COR-L47 (cell line): ENCODE measurements around the gene KAZALD1.
A peak's percentile ranks its signal among the peaks of the same experiment; 100 is the strongest.

Experiments
- DNase-seq: peaks from one replicate; lab custom pipeline; 2025; lab: John Stamatoyannopoulos, UW

The KAZALD1 gene

GRCh38 chr10:101047961-101048892 is 13.6 kb upstream of the KAZALD1 start:
- peak; percentile 57 for DNase-seq

DNA sequence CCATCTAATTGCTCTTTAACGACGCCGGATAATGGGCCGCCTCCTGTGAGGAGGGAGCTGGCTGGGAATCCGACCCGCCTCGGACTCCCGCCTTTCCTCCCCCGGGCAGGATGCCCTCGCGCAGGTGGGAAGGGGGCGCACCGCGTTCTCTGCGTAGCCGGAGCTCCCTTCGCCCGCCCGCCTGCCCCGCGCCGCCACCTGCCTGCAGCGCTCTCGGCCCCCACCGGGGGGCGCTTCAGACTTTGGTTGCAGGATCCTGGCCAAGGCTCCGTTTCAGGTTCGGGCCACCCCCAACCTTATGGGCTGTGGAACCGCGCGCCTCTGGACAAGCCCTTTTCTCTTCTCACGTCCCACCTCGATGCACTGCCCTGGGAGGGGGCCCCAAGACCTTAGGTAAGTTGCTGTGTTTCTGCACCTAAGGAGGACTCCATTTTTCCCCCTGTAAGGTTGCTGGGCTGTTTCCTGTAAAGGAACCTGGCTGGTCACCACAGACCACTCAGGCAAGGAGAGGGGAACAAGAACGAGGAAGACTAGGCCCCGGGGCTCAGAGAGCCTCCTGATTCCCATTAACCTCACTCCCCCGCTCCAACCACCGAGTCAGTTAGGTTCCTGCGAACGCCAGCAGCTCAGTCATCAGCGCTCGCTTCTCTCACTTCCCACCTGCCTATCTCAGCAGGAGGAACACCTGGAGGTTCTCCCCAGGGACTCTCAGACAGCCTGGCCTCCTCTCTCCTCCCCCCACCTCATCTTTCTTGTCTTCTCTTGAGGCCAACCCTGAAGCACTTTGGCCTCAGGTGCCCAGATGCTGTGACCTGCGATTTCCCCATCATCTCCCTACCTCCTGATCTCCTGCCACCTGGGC is 11.3 kb upstream of the KAZALD1 start:
- peak; percentile 78 for DNase-seq

- no peak for DNase-seq
These were observed 9.5 kb upstream of the KAZALD1 start for GRCh38 chr10:101052285-101052684.

DNA sequence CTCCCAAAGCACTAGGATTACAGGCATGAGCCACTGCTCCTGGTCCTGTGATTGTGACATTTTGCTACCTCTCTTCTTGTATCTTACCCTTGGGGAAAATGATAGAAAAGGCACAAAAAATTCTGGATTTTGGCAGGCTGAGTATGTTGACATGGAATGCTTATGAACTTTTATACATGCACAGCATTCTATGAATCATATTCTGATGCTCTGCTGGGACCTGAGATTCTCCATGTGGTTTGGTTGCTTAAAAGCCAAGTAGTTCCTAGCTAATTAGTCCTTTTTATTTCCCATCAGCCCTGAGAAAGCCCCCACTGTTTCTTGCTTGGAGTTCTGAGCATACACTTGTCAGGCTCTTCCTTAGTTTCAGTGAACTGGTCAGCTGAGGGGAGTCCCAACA is 8.3 kb upstream of the KAZALD1 start:
- DNase-seq = no peak

DNA sequence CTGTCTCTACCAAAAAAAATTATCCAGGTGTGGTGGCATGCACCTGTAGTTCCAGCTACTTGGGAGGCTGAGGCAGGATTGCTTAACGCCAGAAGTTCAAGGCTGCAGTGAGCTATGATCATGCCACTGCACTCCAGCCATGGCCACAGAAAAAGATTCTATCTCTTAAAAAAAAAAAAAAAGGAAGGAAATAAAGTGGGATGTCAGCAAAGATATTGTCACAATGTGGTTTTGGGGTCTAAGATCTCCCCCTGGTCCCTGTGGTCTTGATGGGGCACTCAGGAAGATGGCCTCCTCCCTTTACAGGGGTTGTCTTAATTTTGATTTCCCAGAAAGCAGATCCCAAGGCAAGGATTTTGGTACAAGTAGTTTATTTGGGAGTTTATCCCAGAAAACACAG is 7.4 kb upstream of the KAZALD1 start:
- no peak for DNase-seq

GRCh38 chr10:101054876-101055275 is 6.9 kb upstream of the KAZALD1 start:
- no peak for DNase-seq

- DNase-seq = no peak
These were observed 6.4 kb upstream of the KAZALD1 start for GRCh38 chr10:101055411-101055810.

DNA sequence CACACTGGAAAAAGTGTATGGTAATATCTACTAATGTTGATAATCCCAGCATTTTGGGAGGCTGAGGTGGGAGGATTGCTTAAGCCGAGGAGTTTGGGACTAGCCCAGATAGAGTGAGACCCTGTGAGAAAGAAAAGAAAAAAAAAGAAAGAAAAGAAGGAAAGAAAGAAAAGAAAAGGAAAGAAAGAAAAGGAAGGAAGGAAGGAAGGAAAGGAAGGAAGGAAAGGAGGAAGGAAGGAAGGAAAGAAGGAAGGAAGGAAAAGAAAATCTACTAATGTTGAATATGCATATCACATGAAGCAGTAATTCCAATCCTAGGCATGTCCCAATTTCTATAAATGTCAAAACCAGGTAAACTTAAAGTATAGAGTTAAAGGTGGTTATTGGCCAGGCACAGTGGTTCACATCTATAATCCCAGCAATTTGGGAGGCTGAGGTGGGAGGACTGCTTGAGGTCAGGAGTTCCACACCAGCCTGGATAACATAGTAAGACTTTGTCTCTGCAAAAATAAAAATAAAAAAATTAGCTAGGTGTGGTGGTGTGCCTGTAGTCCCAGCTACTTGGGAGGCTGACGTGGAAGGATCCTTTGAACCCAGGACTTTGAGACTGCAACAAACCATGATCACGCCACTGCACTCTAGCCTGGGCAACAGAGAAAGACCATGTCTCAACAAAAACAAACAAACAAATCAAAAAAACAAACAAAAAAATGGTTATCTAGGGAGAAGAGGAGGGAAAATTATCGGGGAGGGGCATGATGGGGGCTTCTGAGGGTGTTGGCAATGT is 5.2 kb upstream of the KAZALD1 start:
- no peak for DNase-seq

- DNase-seq = peak; percentile 83
These were observed 1.5 kb upstream of the KAZALD1 start for GRCh38 chr10:101060036-101060950.

DNA sequence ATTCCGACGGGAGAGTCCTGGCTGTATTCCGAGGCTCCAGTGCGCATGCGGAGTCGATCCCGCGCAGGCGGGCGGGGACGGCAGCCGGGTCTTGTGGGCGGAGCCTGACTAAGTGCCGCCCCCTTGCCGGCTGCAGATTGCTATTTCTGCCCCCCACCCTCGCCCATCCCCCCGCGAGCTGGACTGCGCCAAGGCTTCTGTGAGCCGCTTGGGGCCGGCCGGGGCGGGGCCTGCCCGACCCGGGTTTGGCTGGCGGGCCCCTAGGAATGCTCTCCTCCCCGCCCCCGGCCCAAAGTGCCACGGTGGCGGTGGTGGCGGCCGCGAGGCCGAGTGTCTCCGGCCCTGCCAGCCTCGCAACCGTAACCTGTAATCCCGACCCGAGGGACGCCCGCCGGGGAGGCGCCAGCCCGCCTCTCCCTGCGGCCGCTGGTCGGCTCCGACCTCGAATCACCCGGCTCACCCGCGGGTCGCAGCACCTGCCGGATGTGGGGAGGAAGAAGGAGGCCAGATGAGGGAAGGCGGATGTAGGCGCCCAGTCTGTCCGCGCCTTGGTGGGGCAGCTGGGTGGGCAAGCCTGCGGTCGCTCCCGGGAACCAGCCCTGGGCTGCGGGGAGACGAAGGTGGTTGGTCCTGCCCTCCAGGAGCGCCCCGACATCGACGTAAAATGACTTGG is 702 bp upstream of the KAZALD1 start:
- peak; percentile 75 for DNase-seq

DNA sequence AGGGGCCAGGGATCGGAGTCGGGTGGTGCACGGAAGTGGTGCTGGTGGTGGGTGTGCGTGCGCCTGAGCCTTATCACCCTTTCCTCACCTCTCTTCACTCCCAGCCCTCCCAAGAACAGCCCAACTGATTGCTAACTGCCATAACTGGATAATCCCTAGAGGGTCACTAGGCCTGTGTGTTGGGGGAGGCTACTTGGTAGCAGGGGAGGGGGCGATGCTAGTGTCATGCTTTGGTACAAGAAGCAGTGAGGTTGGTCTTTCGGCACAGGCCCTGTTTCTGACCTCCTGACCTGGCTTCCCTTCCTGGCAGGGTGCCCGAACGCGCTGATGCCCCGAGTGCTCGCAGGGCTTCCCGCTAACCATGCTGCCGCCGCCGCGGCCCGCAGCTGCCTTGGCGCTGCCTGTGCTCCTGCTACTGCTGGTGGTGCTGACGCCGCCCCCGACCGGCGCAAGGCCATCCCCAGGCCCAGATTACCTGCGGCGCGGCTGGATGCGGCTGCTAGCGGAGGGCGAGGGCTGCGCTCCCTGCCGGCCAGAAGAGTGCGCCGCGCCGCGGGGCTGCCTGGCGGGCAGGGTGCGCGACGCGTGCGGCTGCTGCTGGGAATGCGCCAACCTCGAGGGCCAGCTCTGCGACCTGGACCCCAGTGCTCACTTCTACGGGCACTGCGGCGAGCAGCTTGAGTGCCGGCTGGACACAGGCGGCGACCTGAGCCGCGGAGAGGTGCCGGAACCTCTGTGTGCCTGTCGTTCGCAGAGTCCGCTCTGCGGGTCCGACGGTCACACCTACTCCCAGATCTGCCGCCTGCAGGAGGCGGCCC is 652 bp downstream of the KAZALD1 start:
- peak; percentile 46 for DNase-seq

- no peak for DNase-seq
These were observed 1.3 kb downstream of the KAZALD1 start for GRCh38 chr10:101063050-101063525.

GRCh38 chr10:101063548-101064414 is 2.0 kb downstream of the KAZALD1 start:
- no peak for DNase-seq

GRCh38 chr10:101064415-101065030 is 2.7 kb downstream of the KAZALD1 start:
- DNase-seq = no peak

- no peak for DNase-seq
These were observed 3.8 kb downstream of the KAZALD1 start for GRCh38 chr10:101065481-101066145.

GRCh38 chr10:101066146-101066895 is 4.5 kb downstream of the KAZALD1 start:
- peak; percentile 29 for DNase-seq
